Stimulated activated CD8-positive, alpha-beta memory T cell treated with anti-CD3 and anti-CD28 coated beads, Interleukin-15, amount 100 ng/mL, for 4 hours (primary cell): ENCODE data around the gene TWNK.
"Not testable (repeated sequence)": the region's sequence is repeated elsewhere in the genome, so short reads cannot be mapped to it uniquely, and the experiment has no call there.

ENCODE experiments used
- DNase-seq, 2 donors: peaks; one replicate each; pipeline ENCODE4 v3.0.0-alpha.2; 2020; ENCODE audit warnings: low read depth in 2 of 2

TWNK gene

GRCh38 chr10:101030496-101031127 is 43.3 kb downstream of the TWNK start:
- no peak for DNase-seq

- peak; percentile 90 to 92 for DNase-seq
Observed at GRCh38 chr10:101031128-101031795, 43.9 kb downstream of the TWNK start, which contains the start of the genes PDZD7 and SFXN3. Gene PDZD7, minus strand, starts transcription at chr10:101031129. Its CDS starts 910 bp downstream, at chr10:101030219. Gene SFXN3, plus strand, starts transcription at chr10:101031234. Its CDS starts 3,461 bp downstream, at chr10:101034695.

DNA sequence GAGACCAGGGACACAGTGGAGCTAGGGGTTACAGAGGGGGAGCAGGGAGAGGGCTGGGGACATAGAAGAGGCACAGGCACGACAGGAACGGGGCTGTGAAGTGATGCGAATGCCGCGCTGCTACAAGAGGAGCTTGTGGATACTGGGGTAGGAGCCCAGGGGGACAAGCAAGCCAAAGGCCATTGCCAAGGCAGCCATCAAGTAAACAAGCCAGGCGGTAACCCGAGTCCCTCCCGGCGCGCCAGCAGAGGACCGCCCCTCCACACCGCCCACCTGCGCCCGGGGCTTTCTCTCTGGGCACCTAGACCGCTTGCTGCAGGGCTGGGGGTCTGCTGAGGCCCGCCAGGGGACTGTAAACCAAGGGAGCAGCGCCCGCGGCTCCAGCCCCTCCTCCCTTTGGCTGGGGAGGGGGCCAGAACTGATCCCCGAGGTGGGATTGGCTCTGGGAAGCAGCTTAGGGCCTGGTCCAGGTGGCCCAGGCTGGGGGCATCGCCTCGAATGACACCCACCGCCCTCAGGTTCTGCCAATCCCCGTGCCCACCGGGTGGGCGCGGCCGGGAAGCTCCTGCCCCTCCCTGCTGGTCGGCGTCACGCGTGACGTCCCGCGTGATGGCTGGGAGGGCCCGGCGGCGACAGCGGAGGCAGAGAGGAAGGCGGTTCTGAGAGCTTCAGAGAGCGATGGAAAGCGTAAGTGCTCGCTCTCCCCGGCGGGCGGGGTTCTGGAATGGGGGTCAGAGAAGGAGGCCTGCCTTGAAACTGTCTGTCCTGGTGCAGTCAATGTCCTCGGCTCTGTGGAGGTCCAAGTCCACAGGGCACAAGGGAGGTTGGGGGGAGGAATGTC is 44.7 kb downstream of the TWNK start:
- DNase-seq = peak; percentile 52 to 67

- peak; percentile 45 to 59 for DNase-seq
Observed at GRCh38 chr10:101032637-101033224, 45.4 kb downstream of the TWNK start.

- DNase-seq = no peak
Observed at GRCh38 chr10:101033276-101033675, 45.9 kb downstream of the TWNK start.

DNA sequence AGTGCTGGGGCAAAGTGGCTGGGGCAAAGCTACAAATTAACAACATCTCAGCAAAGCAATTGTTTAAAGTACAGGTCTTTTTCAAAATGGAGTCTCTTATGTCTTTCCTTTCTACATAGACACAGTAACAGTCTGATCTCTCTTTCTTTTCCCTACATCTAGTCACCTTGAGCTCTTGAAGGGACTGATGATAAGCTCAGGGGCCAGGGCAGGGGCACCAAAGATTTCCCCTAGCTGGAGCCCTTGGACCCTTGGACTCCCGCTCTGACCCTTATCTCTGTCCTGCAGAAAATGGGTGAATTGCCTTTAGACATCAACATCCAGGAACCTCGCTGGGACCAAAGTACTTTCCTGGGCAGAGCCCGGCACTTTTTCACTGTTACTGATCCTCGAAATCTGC is 47.1 kb downstream of the TWNK start:
- not testable (repeated sequence) for DNase-seq

DNA sequence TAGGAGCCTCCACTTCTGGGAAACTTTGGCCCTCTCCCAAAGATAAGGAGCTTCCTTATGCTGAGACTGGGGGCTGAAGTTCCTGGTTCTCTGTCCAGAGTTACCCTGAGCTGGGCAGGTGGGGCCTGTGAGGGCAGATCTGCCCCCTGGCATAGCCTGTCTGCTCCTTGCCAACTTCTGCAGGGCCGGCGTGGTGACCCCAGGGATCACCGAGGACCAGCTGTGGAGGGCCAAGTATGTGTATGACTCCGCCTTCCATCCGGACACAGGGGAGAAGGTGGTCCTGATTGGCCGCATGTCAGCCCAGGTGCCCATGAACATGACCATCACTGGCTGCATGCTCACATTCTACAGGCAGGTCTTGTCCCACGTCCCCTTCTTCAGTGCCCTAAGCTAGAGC is 48.0 kb downstream of the TWNK start:
- no peak for DNase-seq

GRCh38 chr10:101035916-101036702 is 48.8 kb downstream of the TWNK start:
- DNase-seq = no peak

- no peak for DNase-seq
Observed at GRCh38 chr10:101036726-101037125, 49.4 kb downstream of the TWNK start.

GRCh38 chr10:101038484-101038883 is 51.1 kb downstream of the TWNK start:
- no peak for DNase-seq

GRCh38 chr10:101040061-101040460 is 52.7 kb downstream of the TWNK start:
- DNase-seq = no peak

GRCh38 chr10:101040851-101041250 is 53.5 kb downstream of the TWNK start:
- no peak for DNase-seq

GRCh38 chr10:101041252-101041761 is 54.0 kb downstream of the TWNK start:
- DNase-seq = peak in 1 of 2 donors; percentile 61

DNA sequence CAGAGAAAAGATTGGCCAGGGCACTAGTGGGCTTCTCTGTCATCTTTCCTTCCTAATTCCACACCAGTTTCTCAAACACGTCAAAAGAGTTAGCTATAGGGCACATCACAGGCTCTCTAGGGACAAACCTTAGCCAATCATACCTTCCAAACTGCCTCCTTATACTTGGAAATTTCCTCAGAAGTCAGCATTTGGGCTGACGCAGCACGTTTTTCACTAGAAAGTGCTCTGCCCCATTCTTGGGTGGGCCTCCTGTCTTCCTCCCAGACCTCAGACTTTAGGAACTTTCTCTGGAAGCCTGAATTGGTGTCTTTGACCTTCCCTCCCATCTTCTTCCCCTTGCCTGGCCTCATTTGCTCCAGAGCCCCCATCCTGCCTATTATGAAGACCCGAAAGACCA is 54.8 kb downstream of the TWNK start:
- no peak for DNase-seq

DNA sequence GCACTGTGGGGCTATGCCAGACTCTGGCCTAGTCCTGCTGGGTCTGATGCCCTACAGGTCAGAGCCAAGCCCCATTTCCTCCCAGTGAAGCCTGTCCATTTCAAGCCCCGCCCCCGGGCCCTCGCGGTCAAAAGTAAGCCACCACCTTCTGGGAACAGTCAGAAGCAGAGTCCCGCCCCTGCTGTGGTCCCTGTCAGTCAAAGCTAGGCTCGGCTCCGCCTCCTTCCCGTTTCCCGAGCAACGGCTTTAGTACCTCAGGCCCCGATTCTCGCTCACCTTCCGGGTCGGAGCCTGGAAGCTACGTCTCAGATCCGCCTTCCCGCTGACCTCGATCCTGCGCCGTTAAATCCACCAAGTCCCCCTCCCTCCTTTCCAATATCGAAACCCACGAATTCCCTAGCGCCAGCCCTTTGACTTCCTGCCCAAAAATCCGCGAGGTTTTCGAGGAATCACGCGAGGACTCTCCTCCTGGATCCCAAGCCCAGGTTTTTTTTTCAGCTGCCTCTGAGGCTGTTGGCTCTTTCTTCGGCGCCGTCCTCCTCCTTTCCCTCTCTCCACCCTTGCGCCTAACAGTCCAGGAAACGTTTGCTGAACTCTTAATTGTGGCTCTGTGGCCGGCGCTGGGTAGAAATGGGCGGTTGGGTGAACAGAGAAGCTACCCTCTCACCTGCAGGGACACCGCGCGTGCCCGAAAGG is 55.5 kb downstream of the TWNK start:
- DNase-seq = peak; percentile 66 to 73

GRCh38 chr10:101043363-101043707 is 56.0 kb downstream of the TWNK start:
- no peak for DNase-seq
